ENCODE measurements around the gene PKM.

DNA sequence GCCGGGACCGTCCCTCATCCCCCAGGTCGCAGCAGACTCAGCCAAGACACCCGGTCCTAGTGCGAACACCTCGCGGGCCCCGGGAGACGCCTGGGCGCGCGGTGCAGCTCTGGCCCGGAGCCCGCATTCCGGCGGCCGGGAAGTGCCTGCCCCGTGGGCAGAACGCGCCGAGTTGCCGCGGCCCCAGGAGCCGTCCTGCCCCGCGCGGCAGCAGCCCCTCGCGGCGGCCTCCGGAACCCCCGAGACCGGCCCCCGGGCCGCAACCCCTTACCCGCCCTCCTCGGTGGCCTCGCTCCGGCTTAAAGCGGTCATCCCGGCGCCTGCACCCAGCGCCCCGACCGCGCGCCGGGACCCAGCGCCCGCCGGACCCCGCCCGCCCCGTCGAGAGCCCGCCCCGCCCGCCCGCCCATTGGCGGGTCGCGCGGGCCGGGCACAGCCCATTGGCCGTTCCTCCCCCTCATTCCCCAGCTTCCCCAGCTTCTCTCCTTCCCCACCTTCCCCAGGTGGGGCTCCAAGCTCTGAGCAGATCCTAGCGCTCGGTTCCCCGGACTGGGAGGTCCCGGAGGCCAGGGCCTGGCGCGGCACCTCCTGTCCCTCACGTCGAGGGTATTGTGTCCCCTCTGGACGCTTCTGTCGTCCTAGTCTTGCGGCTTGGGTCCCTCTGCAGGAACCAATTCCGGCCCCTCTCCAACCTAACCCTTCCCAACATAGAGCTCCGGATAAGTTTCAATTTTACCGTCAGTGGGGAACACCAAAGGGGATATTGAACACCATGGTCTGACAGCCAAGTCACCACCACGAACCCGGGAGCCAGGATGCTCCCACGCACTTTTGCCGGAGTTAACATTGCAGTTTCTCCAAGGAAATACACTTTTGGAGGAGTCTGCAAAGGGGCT, 33.3 kb downstream of the PKM start, which contains the start of gene GRAMD2A:
- TF ChIP-seq CTCF (optimal IDR thresholded peaks at IDR 0.05 in 1 of 3, IDR thresholded peaks at IDR 0.05 in 1 of 3, conservative IDR thresholded peaks at IDR 0.05 in 1 of 3; ENCODE audit: extremely low read depth in 1 of 3, insufficient read depth in 2 of 3, low read length in 3 of 3) (no peak), EZH2 (IDR thresholded peaks at IDR 0.05; ENCODE audit: low read length) (no peak)
